NB4 (cell line): ENCODE measurements around the gene ZNF454.

ENCODE experiments used
- CTCF ChIP-seq: IDR thresholded peaks from one replicate; pipeline ENCODE4 v1.5.1; 2012; ENCODE audit warnings: low read depth, low read length
- POLR2A ChIP-seq: IDR thresholded peaks from 2 replicates; pipeline ENCODE4 v1.6.1; 2011; ENCODE audit warnings: mild to moderate bottlenecking; ENCODE audit not compliant: insufficient read length; ENCODE audit errors: extremely low read depth

- TF ChIP-seq CTCF (no peak), POLR2A (no peak)
Observed at GRCh38 chr5:178940569-178941360, at the start of gene ZNF454.
